Measurements from ENCODE around the gene ELAVL2. TPM values are rescaled to one million over a fixed set of nuclear protein-coding genes. Genes with fewer than 3 reads are reported as not detected.
A peak's percentile ranks its signal among the peaks of the same experiment; 100 is the strongest.

The ELAVL2 gene
- total RNA-seq, 1 experiment from 2014 or later, result 16.8 TPM

DNA sequence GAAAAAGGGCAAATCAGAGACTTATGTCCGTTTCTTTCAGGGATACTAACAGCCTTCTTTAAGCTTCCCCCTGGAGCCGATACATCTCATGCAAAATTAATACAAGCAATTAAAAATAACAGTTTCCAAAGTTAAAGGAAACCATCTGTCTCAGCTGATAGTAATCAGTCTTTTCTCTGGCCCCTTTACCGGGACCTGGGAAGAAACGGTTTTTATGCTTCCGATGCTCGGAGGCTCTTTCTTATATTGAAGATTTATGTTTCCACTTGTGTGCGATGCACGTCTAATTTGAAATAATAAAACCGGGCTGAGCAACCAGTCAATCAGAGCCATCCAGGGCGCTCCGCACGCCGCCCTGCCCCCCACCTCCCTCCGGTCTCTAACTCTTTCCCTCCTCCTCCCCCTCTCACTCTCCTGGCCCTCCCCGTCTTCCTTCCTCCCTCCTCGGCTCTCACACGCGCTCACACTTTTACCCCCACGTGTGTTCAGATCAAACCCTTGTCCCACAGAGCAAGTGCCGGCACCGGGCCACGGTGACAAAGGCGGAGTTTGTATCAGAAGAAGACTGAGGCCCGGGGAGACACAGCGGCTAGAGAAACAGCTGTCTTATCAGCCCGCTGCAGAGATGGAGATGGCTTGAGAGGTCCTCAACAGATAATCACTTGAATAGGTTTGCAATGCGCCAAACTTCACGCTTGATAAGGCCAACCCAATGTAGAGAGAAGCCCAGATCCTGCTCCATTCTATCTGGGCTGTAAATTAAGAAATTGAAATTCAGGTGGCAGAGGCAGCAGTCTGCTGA lies 5.1 kb upstream of the ELAVL2 start:
- no peak overlapping the region for H4K5ac ChIP-seq (ENCODE audit: insufficient read length, low read depth, low read length)
- H2BK12ac ChIP-seq (ENCODE audit: insufficient read length, low read depth, low read length), result no peak overlapping the region
- no peak overlapping the region for H3K56ac ChIP-seq (ENCODE audit: insufficient read length, low read depth, low read length)
- TF ChIP-seq, protein P1, sequence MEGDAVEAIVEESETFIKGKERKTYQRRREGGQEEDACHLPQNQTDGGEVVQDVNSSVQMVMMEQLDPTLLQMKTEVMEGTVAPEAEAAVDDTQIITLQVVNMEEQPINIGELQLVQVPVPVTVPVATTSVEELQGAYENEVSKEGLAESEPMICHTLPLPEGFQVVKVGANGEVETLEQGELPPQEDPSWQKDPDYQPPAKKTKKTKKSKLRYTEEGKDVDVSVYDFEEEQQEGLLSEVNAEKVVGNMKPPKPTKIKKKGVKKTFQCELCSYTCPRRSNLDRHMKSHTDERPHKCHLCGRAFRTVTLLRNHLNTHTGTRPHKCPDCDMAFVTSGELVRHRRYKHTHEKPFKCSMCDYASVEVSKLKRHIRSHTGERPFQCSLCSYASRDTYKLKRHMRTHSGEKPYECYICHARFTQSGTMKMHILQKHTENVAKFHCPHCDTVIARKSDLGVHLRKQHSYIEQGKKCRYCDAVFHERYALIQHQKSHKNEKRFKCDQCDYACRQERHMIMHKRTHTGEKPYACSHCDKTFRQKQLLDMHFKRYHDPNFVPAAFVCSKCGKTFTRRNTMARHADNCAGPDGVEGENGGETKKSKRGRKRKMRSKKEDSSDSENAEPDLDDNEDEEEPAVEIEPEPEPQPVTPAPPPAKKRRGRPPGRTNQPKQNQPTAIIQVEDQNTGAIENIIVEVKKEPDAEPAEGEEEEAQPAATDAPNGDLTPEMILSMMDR (conservative IDR thresholded peaks at IDR 0.05), result no peak
- peaks cover 60% of the 10 kb centered on the region for H3K27me3 Mint-ChIP-seq (ENCODE audit: low read depth)
- H4K8ac ChIP-seq (replicated peaks; ENCODE audit: insufficient read length, low read depth, low read length), result no peak overlapping the region
- peak overlapping the region; percentile 92 for H3K4me2 ChIP-seq (ENCODE audit: insufficient read depth, insufficient read length, low read length)
- H3K4me1 Mint-ChIP-seq, result peaks cover 27 to 34% of the 10 kb centered on the region in 2 experiments
- H4K20me1 ChIP-seq (ENCODE audit: control insufficient read depth, insufficient read depth, insufficient read length), result no peaks in the 10 kb centered on the region
- no peaks in the 10 kb centered on the region; a peak in 1 of 5 replicates for H3K9me3 Mint-ChIP-seq
- peaks cover 2% of the 10 kb centered on the region; the same call in 1 of the 2 replicates for H3K4me1 ChIP-seq (ENCODE audit: insufficient read depth, low read length)
- H3K27me3 ChIP-seq (ENCODE audit: insufficient read depth, low read length), result peaks cover 15% of the 10 kb centered on the region
- peak; percentile 41 for DNase-seq
- no peak overlapping the region for H3K9ac ChIP-seq (ENCODE audit: extremely low read depth, insufficient read length, low read length)
- H3K4me3 Mint-ChIP-seq, result peak overlapping the region; percentile 70 to 85
- H2BK15ac ChIP-seq (ENCODE audit: low read depth, low read length), result no peak overlapping the region
- H2BK5ac ChIP-seq (ENCODE audit: insufficient read length, low read length), result no peak overlapping the region
- no peak overlapping the region for H3T11ph ChIP-seq (ENCODE audit: low read length)
- H3K9me3 ChIP-seq (ENCODE audit: control insufficient read depth, low read depth, low read length), result no peaks in the 10 kb centered on the region
- no peak overlapping the region for H3K18ac ChIP-seq (ENCODE audit: insufficient read length, low read depth, low read length)
- no peak overlapping the region for H3K27ac ChIP-seq (ENCODE audit: insufficient read length, low read depth, low read length)
- no peak overlapping the region for H3K14ac ChIP-seq (ENCODE audit: insufficient read depth, low read length)
- H3K36me3 Mint-ChIP-seq (ENCODE audit: insufficient read depth in 1 of 3, low read depth in 3 of 3), result no peaks in the 10 kb centered on the region
- H2AK5ac ChIP-seq (ENCODE audit: insufficient read length, low read length), result no peak overlapping the region
- no peak overlapping the region for H3K4ac ChIP-seq (ENCODE audit: low read depth, low read length)
- H2BK120ac ChIP-seq (ENCODE audit: low read depth, low read length, poor library complexity, severe bottlenecking), result no peak overlapping the region
- peaks cover 17% of the 10 kb centered on the region for H3K23me2 ChIP-seq (ENCODE audit: insufficient read length, low read depth, low read length, poor library complexity, severe bottlenecking)
- H3K79me2 ChIP-seq (ENCODE audit: insufficient read depth, low read length), result no peaks in the 10 kb centered on the region
- H2AFZ ChIP-seq (ENCODE audit: low read length), result no peak overlapping the region
- H3K23ac ChIP-seq (ENCODE audit: insufficient read length, low read depth, low read length), result no peak overlapping the region
- H2BK20ac ChIP-seq (ENCODE audit: low read depth, low read length, poor library complexity, severe bottlenecking), result no peak overlapping the region
- no peak overlapping the region for H4K91ac ChIP-seq (ENCODE audit: insufficient read length, low read depth, low read length)
- H3K79me1 ChIP-seq (ENCODE audit: insufficient read depth, low read depth, low read length, poor library complexity, severe bottlenecking), result no peaks in the 10 kb centered on the region
- no CpG with 5 or more reads among the region's 28 CpGs for WGBS (ENCODE audit: extremely low coverage, insufficient read length, low lambda C conversion rate)
- no peak overlapping the region for H3K27ac Mint-ChIP-seq
